GM21381 (cell line): ENCODE data around the gene CREG1.
A peak's percentile ranks its signal among the peaks of the same experiment; 100 is the strongest.
"Not testable (repeated sequence)": the region's sequence is repeated elsewhere in the genome, so short reads cannot be mapped to it uniquely, and the experiment has no call there.

Experiments
- ATAC-seq: cut with Tn5 transposase; IDR thresholded peaks from one replicate; pipeline ENCODE4 v1.9.1; 2021; ENCODE audit warnings: mild to moderate bottlenecking, moderate library complexity; ENCODE audit not compliant: unreplicated experiment

The CREG1 gene

DNA sequence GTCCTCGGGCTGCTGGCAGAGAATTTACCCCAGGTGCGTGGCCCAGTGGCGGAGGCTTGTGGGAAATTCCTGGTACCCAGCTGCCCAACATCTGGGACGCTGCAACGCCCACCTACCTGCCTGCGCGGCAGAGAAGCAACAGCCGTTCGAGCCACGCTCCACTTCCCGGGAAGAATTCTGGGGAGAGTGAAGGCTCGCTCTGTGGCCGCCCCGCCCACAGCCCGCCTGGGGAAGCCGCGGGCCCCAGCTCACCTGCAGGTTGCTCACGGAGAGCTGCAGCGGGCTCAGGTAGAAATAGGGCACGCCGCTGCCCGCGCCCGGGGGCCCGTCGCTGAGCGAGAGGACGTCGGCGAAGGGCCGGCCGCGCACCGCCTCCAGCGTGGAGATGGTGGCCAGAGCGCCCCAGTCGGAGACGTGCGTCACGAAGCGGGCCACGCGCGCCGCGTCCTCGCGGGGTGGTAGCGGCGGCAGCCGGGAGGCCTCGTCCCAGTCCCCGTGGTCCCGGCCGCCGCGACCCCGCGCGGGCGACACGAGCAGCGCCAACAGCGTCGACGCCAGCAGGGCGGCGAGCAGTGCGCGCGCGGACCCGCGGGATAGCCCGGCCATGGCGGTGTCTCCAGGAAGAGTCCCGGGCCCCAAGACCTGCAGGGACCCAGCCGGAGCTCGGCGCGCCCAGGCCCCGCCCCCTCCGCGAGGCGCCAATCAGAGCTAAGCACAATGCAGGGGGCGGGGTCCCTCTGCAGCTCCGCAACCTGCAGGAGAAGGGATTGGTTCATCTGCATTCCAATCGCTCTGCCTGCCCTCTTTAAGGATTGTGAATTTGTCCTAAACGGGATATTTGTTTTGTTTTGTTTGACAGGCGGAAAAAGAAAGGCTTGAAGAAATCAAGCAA is at the start of gene CREG1:
Gene CREG1, minus strand, starts transcription at position 627 of the 892 bp plus-strand sequence.
- peak; percentile 99 for ATAC-seq

DNA sequence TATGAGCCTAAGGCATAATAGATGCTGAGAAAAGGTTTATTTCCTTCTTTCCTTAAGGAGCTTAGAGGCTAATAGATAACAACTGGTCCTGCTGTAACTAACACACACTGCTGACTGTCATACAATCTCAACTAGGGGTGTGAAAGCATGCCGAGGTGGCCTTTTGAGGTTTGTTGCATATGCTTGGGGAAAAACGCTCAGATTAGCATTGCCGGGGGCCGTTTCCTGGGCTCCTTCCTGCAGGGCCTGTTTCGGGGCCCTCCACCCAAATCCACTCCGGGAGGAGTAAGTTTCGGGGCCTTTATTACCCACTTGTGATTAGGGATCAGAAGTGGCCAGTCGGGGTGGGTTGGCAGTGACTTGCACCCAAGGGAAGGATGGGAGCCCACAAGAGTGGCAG is 49.3 kb upstream of the CREG1 start:
- ATAC-seq: no peak

DNA sequence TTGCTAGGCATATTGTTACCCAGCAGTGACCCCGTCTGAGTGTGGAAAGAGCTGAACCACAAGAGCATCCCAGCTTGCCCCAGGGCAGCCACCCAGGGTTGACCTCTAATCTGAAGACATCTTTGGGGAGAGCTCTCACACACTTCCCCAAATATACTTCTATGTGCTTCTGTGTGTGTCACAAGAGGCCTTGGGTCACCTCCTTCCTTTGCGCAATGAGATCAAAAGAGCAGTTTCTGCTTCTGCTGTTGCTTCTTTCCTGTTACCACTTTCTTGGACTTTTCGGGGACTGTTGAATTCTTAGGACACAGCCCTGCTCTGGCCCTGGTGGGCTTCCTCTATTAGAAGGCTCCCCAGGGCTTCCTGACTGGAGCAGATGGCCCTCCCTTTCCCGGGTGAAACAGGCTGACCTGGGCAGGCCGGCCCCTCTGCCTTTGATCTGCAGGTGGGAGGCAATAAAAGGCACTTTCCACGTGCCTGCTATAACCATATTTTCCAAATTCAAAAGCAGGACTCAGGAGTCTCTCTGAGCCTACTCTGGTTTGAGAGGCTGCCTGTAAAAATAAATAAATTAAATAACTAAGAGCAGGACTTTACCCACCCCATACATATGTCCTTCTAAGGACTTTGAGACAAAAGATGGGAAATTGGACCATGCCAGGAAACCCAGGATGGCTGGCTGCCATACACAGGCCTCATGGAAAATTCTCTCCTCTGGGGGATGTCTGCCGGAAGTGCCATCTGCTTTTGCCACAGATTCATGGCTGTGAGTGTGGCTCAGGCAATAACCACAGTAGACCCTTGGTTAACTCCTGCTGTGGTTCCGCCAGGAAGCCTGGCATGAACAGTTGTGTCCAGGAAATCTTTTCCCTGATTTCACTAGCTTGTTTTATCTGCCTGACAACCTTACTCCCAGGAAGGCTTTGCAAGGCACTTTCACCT is 48.2 kb upstream of the CREG1 start:
- ATAC-seq: no peak

- peak; percentile 68 for ATAC-seq
These were observed 46.5 kb upstream of the CREG1 start for GRCh38 chr1:167599957-167600581.

- ATAC-seq: no peak
These were observed 41.3 kb upstream of the CREG1 start for GRCh38 chr1:167594822-167595221.

- no peak for ATAC-seq
These were observed 40.3 kb upstream of the CREG1 start for GRCh38 chr1:167593860-167594259.

GRCh38 chr1:167592475-167592874 is 38.9 kb upstream of the CREG1 start:
- ATAC-seq: no peak

GRCh38 chr1:167588361-167588760 is 34.8 kb upstream of the CREG1 start:
- ATAC-seq: no peak

GRCh38 chr1:167587872-167588271 is 34.3 kb upstream of the CREG1 start:
- no peak for ATAC-seq

- ATAC-seq: no peak
These were observed 33.8 kb upstream of the CREG1 start for GRCh38 chr1:167587342-167587741.

DNA sequence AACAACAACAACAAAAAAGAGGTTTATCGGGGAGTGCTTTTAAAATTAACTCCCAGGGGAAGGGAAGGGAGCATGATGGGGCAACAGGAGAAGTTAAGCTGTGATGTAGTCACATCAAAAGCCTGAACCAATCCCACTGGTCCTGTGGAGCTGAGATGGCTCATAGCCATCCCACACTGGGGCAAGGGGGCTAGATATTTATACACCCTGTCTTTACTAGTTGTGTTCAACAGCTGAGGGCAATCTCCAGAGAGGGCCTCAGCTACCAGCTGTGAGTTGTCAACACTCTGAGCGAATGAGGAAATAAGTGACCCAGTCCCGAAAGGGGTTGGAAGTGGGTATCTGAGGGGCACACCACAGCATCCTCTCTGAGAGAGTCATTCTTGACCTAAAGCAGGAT is 31.0 kb upstream of the CREG1 start:
- no peak for ATAC-seq

GRCh38 chr1:167582722-167583121 is 29.2 kb upstream of the CREG1 start:
- no peak for ATAC-seq

DNA sequence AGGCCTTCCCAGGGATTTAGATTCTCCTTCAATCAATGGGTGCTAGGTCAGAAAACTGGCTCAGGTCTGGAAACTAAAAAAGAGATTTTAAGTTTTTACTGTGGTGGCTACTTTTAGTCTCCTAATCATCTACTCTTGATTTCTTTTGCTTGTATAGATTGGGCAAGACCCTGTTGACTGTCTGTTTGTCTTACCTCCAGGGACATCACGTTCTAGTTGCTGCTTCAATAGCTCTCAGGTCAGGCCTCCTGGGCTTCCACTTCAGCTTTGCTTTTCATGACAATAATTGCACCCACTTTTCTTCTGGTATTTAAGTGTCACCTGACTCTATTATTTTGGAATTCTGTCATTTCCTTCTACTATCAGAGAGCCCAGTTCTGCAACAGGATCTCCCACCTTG is 28.5 kb upstream of the CREG1 start:
- no peak for ATAC-seq

GRCh38 chr1:167579986-167580385 is 26.4 kb upstream of the CREG1 start:
- no peak for ATAC-seq

- no peak for ATAC-seq
These were observed 25.5 kb upstream of the CREG1 start for GRCh38 chr1:167578939-167579521.

DNA sequence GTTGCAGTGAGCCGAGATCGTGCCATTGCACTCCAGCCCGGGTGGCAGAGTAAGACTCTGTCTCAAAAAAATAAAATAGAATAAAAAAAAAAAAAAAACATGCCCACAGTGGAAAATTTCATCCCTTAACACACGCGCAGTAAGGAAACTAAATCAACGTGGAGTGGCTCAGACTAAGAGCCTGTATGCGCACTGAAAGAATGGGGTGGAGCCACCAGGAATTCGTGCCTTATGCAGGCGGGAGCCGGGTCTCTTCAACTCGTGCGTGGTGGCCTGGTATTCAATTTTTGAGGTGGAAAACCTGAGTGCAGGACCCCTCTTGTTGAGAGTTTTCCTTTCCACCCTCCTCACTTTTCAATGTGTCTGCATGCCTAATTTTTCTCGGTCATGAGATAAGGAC is 22.1 kb upstream of the CREG1 start:
- ATAC-seq: no peak

- ATAC-seq: no peak
These were observed 19.5 kb upstream of the CREG1 start for GRCh38 chr1:167573035-167573434.

GRCh38 chr1:167570712-167571111 is 17.1 kb upstream of the CREG1 start:
- ATAC-seq: not testable (repeated sequence)

GRCh38 chr1:167567663-167568062 is 14.1 kb upstream of the CREG1 start:
- ATAC-seq: no peak

- ATAC-seq: no peak
These were observed 13.2 kb upstream of the CREG1 start for GRCh38 chr1:167566766-167567165.

- no peak for ATAC-seq
These were observed 12.4 kb upstream of the CREG1 start for GRCh38 chr1:167565922-167566321.
